ENCODE results near the gene THSD4.
A peak's percentile ranks its signal among the peaks of the same experiment; 100 is the strongest.
"Not testable (repeated sequence)": the region's sequence is repeated elsewhere in the genome, so short reads cannot be mapped to it uniquely, and the experiment has no call there.

Gene THSD4

DNA sequence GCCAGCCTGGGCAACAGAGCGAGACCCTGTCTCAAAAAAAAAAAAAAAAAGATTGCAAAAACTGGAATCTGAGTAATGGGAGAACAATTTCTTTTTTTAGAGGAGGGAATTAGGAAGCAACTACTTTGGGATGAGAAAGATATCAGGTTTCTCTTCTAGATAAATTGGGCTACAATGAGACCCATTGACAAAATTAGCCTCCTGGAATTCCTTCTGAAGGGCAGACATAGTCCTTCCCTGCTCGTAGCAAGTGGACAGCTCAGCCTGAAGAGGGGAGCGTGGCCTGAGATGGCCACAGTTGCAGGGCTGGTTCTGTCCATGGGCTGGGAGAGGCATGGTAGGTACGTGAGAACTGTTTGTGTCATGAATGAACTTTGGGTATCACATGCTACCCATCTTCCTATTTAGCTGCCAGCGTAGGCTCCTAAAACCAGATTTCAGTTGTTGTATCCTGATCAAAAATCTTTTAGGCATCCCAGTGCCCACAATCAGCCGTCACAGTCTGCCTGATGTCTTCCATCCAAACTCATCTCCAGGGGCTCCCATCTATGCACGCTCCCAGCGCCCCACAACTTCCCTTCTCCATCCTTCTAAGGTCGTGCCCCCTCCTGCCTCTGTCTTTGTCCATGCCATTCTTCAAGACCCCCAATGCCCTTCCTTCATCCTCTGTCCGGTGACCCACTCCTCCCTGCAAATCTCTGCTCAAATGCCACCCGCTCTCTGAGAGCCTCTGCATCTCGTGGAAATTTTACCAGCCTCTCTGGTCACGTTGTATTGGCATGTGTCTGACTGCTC is 603.0 kb downstream of the THSD4 start:
- Histone ChIP-seq H3K36me3 (ENCODE audit: control insufficient read depth in 1 of 2, insufficient read depth in 2 of 2, low read depth in 1 of 2, low read length in 2 of 2) (no peaks in the 10 kb centered on the region), H3K9me3 (ENCODE audit: control insufficient read depth, low read length) (no peaks in the 10 kb centered on the region), H2BK120ac (ENCODE audit: low read depth, low read length) (no peak overlapping the region), H3K27me3 (ENCODE audit: control insufficient read depth in 1 of 2, insufficient read depth in 1 of 2, low read length in 2 of 2) (no peaks in the 10 kb centered on the region), H3K9ac (ENCODE audit: low read length) (no peak overlapping the region), H3K4ac (ENCODE audit: low read depth in 1 of 2, low read length in 2 of 2) (no peak overlapping the region), H3K23ac (ENCODE audit: low read length in 2 of 2) (no peak overlapping the region), H3K79me1 (replicated peaks; ENCODE audit: low read length, poor library complexity, severe bottlenecking) (no peaks in the 10 kb centered on the region), H3K4me1 (ENCODE audit: control insufficient read depth, insufficient read depth, low read depth, low read length) (peaks cover 2% of the 10 kb centered on the region), H3K4me2 (ENCODE audit: low read length, poor library complexity, severe bottlenecking) (no peak overlapping the region), H4K91ac (ENCODE audit: low read length) (no peak overlapping the region), H3K14ac (ENCODE audit: low read length in 2 of 2) (no peak overlapping the region), H2BK5ac (ENCODE audit: low read depth, low read length, poor library complexity, severe bottlenecking) (no peak overlapping the region), H4K8ac (ENCODE audit: low read length) (no peak overlapping the region), H2AK5ac (ENCODE audit: low read length, severe bottlenecking) (peak overlapping the region; percentile 59), H2BK15ac (ENCODE audit: low read depth, poor library complexity, severe bottlenecking) (peak overlapping the region; percentile 15), H2BK12ac (ENCODE audit: low read length in 2 of 2) (no peak overlapping the region), H3K27ac (ENCODE audit: low read length, poor library complexity, severe bottlenecking) (no peak overlapping the region), H3K4me3 (ENCODE audit: insufficient read depth in 1 of 2, low read depth in 1 of 2, low read length in 2 of 2) (no peak overlapping the region), H2AFZ (ENCODE audit: low read depth, low read length) (no peak overlapping the region), H3K18ac (ENCODE audit: low read depth in 1 of 2, low read length in 2 of 2) (no peak overlapping the region)
- no peak for DNase-seq
- 83% methylated on average over 13 of the region's 13 CpGs for WGBS

DNA sequence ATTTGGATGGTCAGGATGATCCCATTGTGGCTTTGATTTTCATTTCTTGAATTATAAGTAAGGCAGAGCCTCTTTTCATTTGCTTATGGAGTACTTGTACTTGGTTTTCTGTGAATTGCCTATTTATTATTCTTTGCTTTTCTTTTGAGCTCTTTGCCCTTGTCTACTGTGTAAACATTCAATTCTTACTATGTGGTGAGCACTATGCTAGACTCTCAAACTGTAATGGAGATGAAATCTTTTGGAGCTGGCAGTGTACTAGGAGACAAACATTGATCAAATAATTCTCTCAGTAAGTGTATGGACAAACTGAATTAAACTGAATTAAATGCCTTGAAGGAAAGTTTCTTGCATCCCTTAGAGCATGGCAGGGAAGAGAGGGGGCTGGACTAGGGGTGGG is 608.1 kb downstream of the THSD4 start:
- no peak overlapping the region for H2BK12ac ChIP-seq (ENCODE audit: low read length in 2 of 2)
- H2BK120ac ChIP-seq (ENCODE audit: low read depth, low read length) = no peak overlapping the region
- H3K9me3 ChIP-seq (ENCODE audit: control insufficient read depth, low read length) = no peaks in the 10 kb centered on the region

DNA sequence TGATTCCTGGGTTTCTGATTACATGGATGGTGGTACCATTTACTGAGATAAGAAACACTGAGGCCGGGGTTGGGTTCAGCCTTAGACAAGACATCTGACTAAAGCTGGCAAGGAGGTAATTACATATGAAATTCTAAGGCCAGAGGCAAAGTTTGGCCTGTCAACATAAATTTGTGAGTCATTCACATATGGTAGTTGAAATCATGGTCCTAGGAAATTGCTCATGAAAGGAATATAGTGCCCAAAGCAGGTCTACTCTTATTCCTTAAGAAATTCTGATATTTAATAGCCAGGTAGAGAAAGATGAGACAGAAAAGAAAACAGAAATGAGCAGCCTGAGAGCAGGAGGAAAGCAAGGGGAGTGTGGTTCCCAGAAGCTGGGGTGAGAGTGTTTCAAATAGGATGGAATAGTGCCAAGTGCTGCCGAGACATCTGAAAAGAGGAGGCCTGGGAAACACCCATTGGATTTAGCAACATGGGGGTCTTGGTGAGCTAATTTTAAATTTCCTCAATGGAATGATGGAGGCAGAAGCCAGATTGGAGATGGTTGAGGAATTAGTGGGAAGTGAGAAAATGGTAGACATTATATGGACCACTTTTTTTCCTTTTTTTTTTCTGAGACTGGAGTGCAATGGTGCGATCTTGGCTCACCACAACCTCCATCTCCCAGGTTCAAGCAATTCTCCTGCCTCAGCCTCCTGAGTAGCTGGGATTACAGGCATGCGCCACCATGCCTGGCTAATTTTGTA is 610.1 kb downstream of the THSD4 start:
- H3K4me3 ChIP-seq (ENCODE audit: insufficient read depth in 1 of 2, low read depth in 1 of 2, low read length in 2 of 2); H2BK120ac ChIP-seq (ENCODE audit: low read depth, low read length); H3K9me3 ChIP-seq (ENCODE audit: control insufficient read depth, low read length); H3K14ac ChIP-seq (ENCODE audit: low read length in 2 of 2); H2BK12ac ChIP-seq (ENCODE audit: low read length in 2 of 2); H3K4ac ChIP-seq (ENCODE audit: low read depth in 1 of 2, low read length in 2 of 2); H3K36me3 ChIP-seq (ENCODE audit: control insufficient read depth in 1 of 2, insufficient read depth in 2 of 2, low read depth in 1 of 2, low read length in 2 of 2); H2AFZ ChIP-seq (ENCODE audit: low read depth, low read length); H3K4me1 ChIP-seq (ENCODE audit: control insufficient read depth, insufficient read depth, low read depth, low read length); H4K8ac ChIP-seq (ENCODE audit: low read length); H2AK5ac ChIP-seq (ENCODE audit: low read length, severe bottlenecking); H3K27ac ChIP-seq (ENCODE audit: low read length, poor library complexity, severe bottlenecking); H3K23ac ChIP-seq (ENCODE audit: low read length in 2 of 2); H3K4me2 ChIP-seq (ENCODE audit: low read length, poor library complexity, severe bottlenecking); H3K79me1 ChIP-seq (replicated peaks; ENCODE audit: low read length, poor library complexity, severe bottlenecking); H2BK5ac ChIP-seq (ENCODE audit: low read depth, low read length, poor library complexity, severe bottlenecking); H3K18ac ChIP-seq (ENCODE audit: low read depth in 1 of 2, low read length in 2 of 2); H2BK15ac ChIP-seq (ENCODE audit: low read depth, poor library complexity, severe bottlenecking); H3K27me3 ChIP-seq (ENCODE audit: control insufficient read depth in 1 of 2, insufficient read depth in 1 of 2, low read length in 2 of 2); H4K91ac ChIP-seq (ENCODE audit: low read length); H3K9ac ChIP-seq (ENCODE audit: low read length): not testable (repeated sequence)
- peak; percentile 12 for DNase-seq
- 95% methylated on average over 4 of the region's 4 CpGs for WGBS

More for the DNA sequence above, 608.1 kb downstream of the THSD4 start:
- no peak overlapping the region for H4K8ac ChIP-seq (ENCODE audit: low read length)
- no peak overlapping the region for H2AK5ac ChIP-seq (ENCODE audit: low read length, severe bottlenecking)
- H2AFZ ChIP-seq (ENCODE audit: low read depth, low read length) = no peak overlapping the region
- H2BK5ac ChIP-seq (ENCODE audit: low read depth, low read length, poor library complexity, severe bottlenecking) = no peak overlapping the region
- H3K36me3 ChIP-seq (ENCODE audit: control insufficient read depth in 1 of 2, insufficient read depth in 2 of 2, low read depth in 1 of 2, low read length in 2 of 2) = no peaks in the 10 kb centered on the region
- no peak for DNase-seq
- H3K4me3 ChIP-seq (ENCODE audit: insufficient read depth in 1 of 2, low read depth in 1 of 2, low read length in 2 of 2) = no peak overlapping the region
- no peak overlapping the region for H3K18ac ChIP-seq (ENCODE audit: low read depth in 1 of 2, low read length in 2 of 2)
- no peak overlapping the region for H4K91ac ChIP-seq (ENCODE audit: low read length)
- no peak overlapping the region for H2BK15ac ChIP-seq (ENCODE audit: low read depth, poor library complexity, severe bottlenecking)
- no peak overlapping the region for H3K9ac ChIP-seq (ENCODE audit: low read length)
- no peak overlapping the region for H3K23ac ChIP-seq (ENCODE audit: low read length in 2 of 2)
- H3K4me1 ChIP-seq (ENCODE audit: control insufficient read depth, insufficient read depth, low read depth, low read length) = no peaks in the 10 kb centered on the region
- H3K4me2 ChIP-seq (ENCODE audit: low read length, poor library complexity, severe bottlenecking) = no peak overlapping the region
- no peaks in the 10 kb centered on the region for H3K79me1 ChIP-seq (replicated peaks; ENCODE audit: low read length, poor library complexity, severe bottlenecking)
- no peak overlapping the region for H3K14ac ChIP-seq (ENCODE audit: low read length in 2 of 2)
- no peak overlapping the region for H3K27ac ChIP-seq (ENCODE audit: low read length, poor library complexity, severe bottlenecking)
- H3K27me3 ChIP-seq (ENCODE audit: control insufficient read depth in 1 of 2, insufficient read depth in 1 of 2, low read length in 2 of 2) = no peaks in the 10 kb centered on the region
- H3K4ac ChIP-seq (ENCODE audit: low read depth in 1 of 2, low read length in 2 of 2) = no peak overlapping the region

DNA sequence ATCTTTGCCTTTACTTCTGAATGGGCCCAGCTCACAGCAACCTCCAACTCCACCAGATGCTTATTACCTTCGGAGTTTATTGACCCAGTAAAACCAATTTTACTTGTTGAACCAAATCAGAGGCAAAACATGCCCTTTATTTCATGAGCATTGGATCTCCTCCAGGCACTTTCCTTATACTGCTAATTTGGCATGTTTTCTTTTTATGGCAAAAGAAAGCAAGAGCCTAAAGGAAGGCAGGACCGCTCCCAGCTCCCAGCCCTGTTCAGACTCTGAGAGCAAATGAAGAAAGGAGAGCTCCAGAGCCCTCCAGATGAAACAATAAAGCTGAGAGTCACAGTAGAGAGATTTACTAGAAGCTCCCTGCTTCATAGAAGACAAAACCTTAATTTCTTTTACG is 613.6 kb downstream of the THSD4 start:
- Histone ChIP-seq H3K27ac (ENCODE audit: low read length, poor library complexity, severe bottlenecking) (no peak overlapping the region), H3K79me1 (replicated peaks; ENCODE audit: low read length, poor library complexity, severe bottlenecking) (no peaks in the 10 kb centered on the region)

More for the DNA sequence above, 613.6 kb downstream of the THSD4 start:
- no peak for DNase-seq
- no peak overlapping the region for H3K23ac ChIP-seq (ENCODE audit: low read length in 2 of 2)
- no peak overlapping the region for H2AFZ ChIP-seq (ENCODE audit: low read depth, low read length)
- no peak overlapping the region for H4K8ac ChIP-seq (ENCODE audit: low read length)
- no peak overlapping the region for H2BK120ac ChIP-seq (ENCODE audit: low read depth, low read length)
- H3K27me3 ChIP-seq (ENCODE audit: control insufficient read depth in 1 of 2, insufficient read depth in 1 of 2, low read length in 2 of 2) = no peaks in the 10 kb centered on the region
- no peak overlapping the region for H3K9ac ChIP-seq (ENCODE audit: low read length)
- H3K18ac ChIP-seq (ENCODE audit: low read depth in 1 of 2, low read length in 2 of 2) = no peak overlapping the region
- no peak overlapping the region for H2BK5ac ChIP-seq (ENCODE audit: low read depth, low read length, poor library complexity, severe bottlenecking)
- no peak overlapping the region for H4K91ac ChIP-seq (ENCODE audit: low read length)
- H2BK12ac ChIP-seq (ENCODE audit: low read length in 2 of 2) = no peak overlapping the region
- no peak overlapping the region for H3K4me3 ChIP-seq (ENCODE audit: insufficient read depth in 1 of 2, low read depth in 1 of 2, low read length in 2 of 2)
- peaks cover 0 to 3% of the 10 kb centered on the region in 2 experiments for H3K36me3 ChIP-seq (ENCODE audit: control insufficient read depth in 1 of 2, insufficient read depth in 2 of 2, low read depth in 1 of 2, low read length in 2 of 2)
- no peak overlapping the region for H3K4me2 ChIP-seq (ENCODE audit: low read length, poor library complexity, severe bottlenecking)
- 93% methylated on average over 2 of the region's 3 CpGs for WGBS
- H2BK15ac ChIP-seq (ENCODE audit: low read depth, poor library complexity, severe bottlenecking) = no peak overlapping the region
- H3K4me1 ChIP-seq (ENCODE audit: control insufficient read depth, insufficient read depth, low read depth, low read length) = peaks cover 6% of the 10 kb centered on the region
- H3K9me3 ChIP-seq (ENCODE audit: control insufficient read depth, low read length) = no peaks in the 10 kb centered on the region
- no peak overlapping the region for H2AK5ac ChIP-seq (ENCODE audit: low read length, severe bottlenecking)
- no peak overlapping the region for H3K14ac ChIP-seq (ENCODE audit: low read length in 2 of 2)
- no peak overlapping the region for H3K4ac ChIP-seq (ENCODE audit: low read depth in 1 of 2, low read length in 2 of 2)
